PC-3 (cell line): Measurements from ENCODE around the gene UNC93A. TPM values are rescaled to one million over a fixed set of nuclear protein-coding genes. Genes with fewer than 3 reads are reported as not detected.
"Not testable (repeated sequence)": the region's sequence is repeated elsewhere in the genome, so short reads cannot be mapped to it uniquely, and the experiment has no call there.

Source experiments
- ATAC-seq: fragments of 200-7000 bp; cut with Tn5 transposase; 2 replicates; pipeline ENCODE4 v1.9.1; 2020; ENCODE audit warnings: mild to moderate bottlenecking, moderate library complexity
- BruUV-seq: library from RNA; stranded (reverse); fragments of 400-500 nt; replicated peaks from 2 replicates; lab custom pipeline; 2021; lab: Mats Ljungman, UMichigan
- CTCF ChIA-PET: fragments of 300-600 bp; sonication (Branson Sonifier 250); formaldehyde crosslinking; loops from one replicate; lab custom pipeline; 2022; ENCODE audit warnings: antibody characterized with exemption; lab: Charles Lee
- POLR2A ChIA-PET: fragments of 300-600 bp; sonication (Branson Sonifier 250); formaldehyde crosslinking; loops from one replicate; lab custom pipeline; 2022; ENCODE audit warnings: antibody characterized with exemption; ENCODE audit not compliant: unreplicated experiment; lab: Charles Lee
- DNase-seq: peaks from one replicate; pipeline ENCODE4 v3.0.0-alpha.2; 2015
- H2AFZ ChIP-seq: fragments of 300-600 bp; sonication (generic); 2 replicates; pipeline ENCODE4 v1.6.0; 2016; ENCODE audit warnings: antibody characterized with exemption, low read length
- H3F3A ChIP-seq: fragments of 300-600 bp; sonication (generic); one replicate; pipeline ENCODE4 v1.6.0; 2017; ENCODE audit warnings: antibody characterized with exemption, low read length, control low read depth, mild to moderate bottlenecking; ENCODE audit not compliant: unreplicated experiment
- H3K27ac ChIP-seq: fragments of 300-600 bp; sonication (generic); 2 replicates; pipeline ENCODE4 v1.5.1; 2016; ENCODE audit warnings: mild to moderate bottlenecking, low read length
- H3K27me3 ChIP-seq: fragments of 300-600 bp; sonication (generic); 2 replicates; pipeline ENCODE4 v1.6.1; 2016; ENCODE audit warnings: low read length, mixed read lengths
- H3K36me3 ChIP-seq: fragments of 300-600 bp; sonication (generic); 2 replicates; pipeline ENCODE4 v1.6.1; 2016; ENCODE audit warnings: low read depth, mixed run types, low read length, mixed read lengths
- H3K4me1 ChIP-seq: fragments of 300-600 bp; sonication (generic); 2 replicates; pipeline ENCODE4 v1.5.1; 2016; ENCODE audit warnings: low read length; ENCODE audit not compliant: insufficient read depth
- H3K4me2 ChIP-seq: fragments of 300-600 bp; sonication (generic); 2 replicates; pipeline ENCODE4 v1.6.0; 2016; ENCODE audit warnings: low read length
- H3K4me3 ChIP-seq: fragments of 300-600 bp; sonication (generic); 2 replicates; pipeline ENCODE4 v1.5.1; 2016; ENCODE audit warnings: mild to moderate bottlenecking, low read length, mixed read lengths
- H3K79me2 ChIP-seq: fragments of 300-600 bp; sonication (generic); 2 replicates; pipeline ENCODE4 v1.6.1; 2017; ENCODE audit warnings: low read length, mixed read lengths
- H3K9ac ChIP-seq: fragments of 300-600 bp; sonication (generic); 2 replicates; pipeline ENCODE4 v1.6.0; 2016; ENCODE audit warnings: mild to moderate bottlenecking, low read length
- H3K9me2 ChIP-seq: fragments of 300-600 bp; sonication (generic); replicated peaks from 2 replicates; pipeline ENCODE4 v1.6.1; 2016; ENCODE audit warnings: mixed run types, low read length, mixed read lengths
- H3K9me3 ChIP-seq: fragments of 300-600 bp; sonication (generic); 2 replicates; pipeline ENCODE4 v1.6.1; 2016; ENCODE audit warnings: low read length, mixed read lengths
- H4K20me1 ChIP-seq: fragments of 300-600 bp; sonication (generic); 2 replicates; pipeline ENCODE4 v1.6.1; 2016; ENCODE audit warnings: low read length, mixed read lengths
- intact Hi-C: fragments of 100-400 bp; cut with micrococcal nuclease; formaldehyde crosslinking; loops from 2 replicates; pipeline ENCODE4 v1.9.0; 2023
- total RNA-seq: library from RNA; depleted of rRNA; stranded (reverse); fragments of >200 nt; gene quantifications from 2 replicates; pipeline ENCODE4 v1.2.3, GENCODE V29; 2014; rRNA removed

The UNC93A gene
- total RNA-seq, 1 experiment from 2014 or later = not detected

- H3K27ac ChIP-seq, CTCF ChIA-PET, H3K9me3 ChIP-seq, BruUV-seq, POLR2A ChIA-PET, H2AFZ ChIP-seq, H3K9me2 ChIP-seq, H3K79me2 ChIP-seq, H3F3A ChIP-seq, H4K20me1 ChIP-seq, ATAC-seq, H3K4me1 ChIP-seq, intact Hi-C loops, H3K9ac ChIP-seq, DNase-seq, H3K4me2 ChIP-seq, H3K4me3 ChIP-seq, H3K36me3 ChIP-seq: not testable (repeated sequence)
- peaks cover 17% of the 10 kb centered on the region for H3K27me3 ChIP-seq
Measured at GRCh38 chr6:167361170-167361569, 70.1 kb downstream of the UNC93A start.

Other genes starting within 250 kb of the UNC93A start
- gene CCR6, start 168.2 kb upstream of the UNC93A start, total RNA-seq = not detected in 2 replicates
- gene GPR31, start 133.3 kb upstream of the UNC93A start, total RNA-seq = not detected in 2 replicates
- gene TTLL2, start 33.8 kb downstream of the UNC93A start, total RNA-seq = not detected in 2 replicates